ENCODE results near the gene FLNC. TPM values are rescaled to one million over a fixed set of nuclear protein-coding genes. Genes with fewer than 3 reads are reported as not detected.

Gene FLNC
- total RNA-seq, 2 experiments from 2014 or later, result not detected

GRCh38 chr7:128792471-128793180, 37.6 kb upstream of the FLNC start:
- Mint-ChIP-seq H3K4me1 (peaks cover 7% of the 10 kb centered on the region), H3K9me3 (no peaks in the 10 kb centered on the region), H3K4me3 (peak overlapping the region; percentile 34), H3K27me3 (peaks cover 27% of the 10 kb centered on the region), H3K36me3 (no peaks in the 10 kb centered on the region), H3K27ac (no peak overlapping the region)
- no peak for DNase-seq
- ATAC-seq (ENCODE audit: low read depth), result no peak
- POLR2A ChIA-PET, result interaction anchor here (0.9 kb wide), 1 partner anchor 53 kb away, joined by 4 read pairs; the partner anchor contains the start of gene CALU

- POLR2A ChIA-PET, result no interaction called here
- no peaks in the 10 kb centered on the region for H3K9me3 Mint-ChIP-seq
- H3K27me3 Mint-ChIP-seq, result peaks cover 23% of the 10 kb centered on the region
- H3K36me3 Mint-ChIP-seq, result no peaks in the 10 kb centered on the region
- ATAC-seq (ENCODE audit: low read depth), result no peak
- H3K4me1 Mint-ChIP-seq, result peaks cover 7% of the 10 kb centered on the region
- DNase-seq, result no peak
- H3K27ac Mint-ChIP-seq, result no peak overlapping the region
- no peak overlapping the region for H3K4me3 Mint-ChIP-seq
Measured at GRCh38 chr7:128793181-128793547, 37.0 kb upstream of the FLNC start.

DNA sequence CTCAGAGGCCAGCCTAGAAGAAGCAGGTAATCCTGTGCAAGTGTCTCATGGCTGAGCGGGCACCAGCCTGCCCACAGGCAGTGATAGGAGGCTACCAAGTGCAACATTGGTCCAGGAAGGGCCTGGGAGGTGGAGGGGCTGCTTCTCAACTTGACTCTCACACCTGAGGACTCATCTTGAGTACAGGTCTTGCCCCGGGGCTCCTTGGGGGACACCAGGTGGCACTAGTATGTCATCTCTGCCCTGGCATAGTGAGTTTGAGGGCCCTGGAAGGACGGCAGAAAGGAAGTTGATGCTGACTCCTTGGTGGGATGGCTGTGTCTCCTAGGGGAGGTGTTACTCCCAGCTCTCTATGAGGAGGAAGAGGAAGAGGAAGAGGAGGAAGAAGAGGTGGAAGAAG, 36.2 kb upstream of the FLNC start:
- Mint-ChIP-seq H3K9me3 (no peaks in the 10 kb centered on the region), H3K4me3 (no peak overlapping the region), H3K27ac (no peak overlapping the region)

DNA sequence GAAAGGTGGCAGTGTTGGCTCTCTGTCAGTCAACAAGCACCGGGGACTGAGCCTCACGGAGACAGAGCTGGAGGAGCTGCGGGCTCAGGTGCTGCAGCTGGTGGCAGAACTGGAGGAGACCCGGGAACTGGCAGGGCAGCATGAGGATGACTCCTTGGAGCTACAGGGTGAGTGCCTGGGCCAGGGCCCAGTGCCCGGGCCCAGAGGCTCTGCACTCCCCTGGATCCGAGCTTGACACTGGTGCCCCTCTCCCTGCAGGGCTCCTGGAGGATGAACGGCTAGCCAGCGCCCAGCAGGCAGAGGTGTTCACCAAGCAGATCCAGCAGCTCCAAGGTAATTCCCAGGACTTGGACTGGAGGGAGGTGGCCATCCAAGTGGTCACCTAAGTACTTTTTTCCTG, 35.8 kb upstream of the FLNC start:
- no peak for DNase-seq
- Mint-ChIP-seq H3K4me3 (no peak overlapping the region), H3K27me3 (peaks cover 11% of the 10 kb centered on the region), H3K9me3 (no peaks in the 10 kb centered on the region), H3K36me3 (no peaks in the 10 kb centered on the region), H3K27ac (no peak overlapping the region), H3K4me1 (peaks cover 7% of the 10 kb centered on the region)
- POLR2A ChIA-PET, result no interaction called here
- ATAC-seq (ENCODE audit: low read depth), result no peak

More for the DNA sequence above, 36.2 kb upstream of the FLNC start:
- DNase-seq, result peak; percentile 46
- ATAC-seq (ENCODE audit: low read depth), result no peak
- no peaks in the 10 kb centered on the region for H3K36me3 Mint-ChIP-seq
- peaks cover 7% of the 10 kb centered on the region for H3K4me1 Mint-ChIP-seq
- peaks cover 15% of the 10 kb centered on the region for H3K27me3 Mint-ChIP-seq
- POLR2A ChIA-PET, result no interaction called here

DNA sequence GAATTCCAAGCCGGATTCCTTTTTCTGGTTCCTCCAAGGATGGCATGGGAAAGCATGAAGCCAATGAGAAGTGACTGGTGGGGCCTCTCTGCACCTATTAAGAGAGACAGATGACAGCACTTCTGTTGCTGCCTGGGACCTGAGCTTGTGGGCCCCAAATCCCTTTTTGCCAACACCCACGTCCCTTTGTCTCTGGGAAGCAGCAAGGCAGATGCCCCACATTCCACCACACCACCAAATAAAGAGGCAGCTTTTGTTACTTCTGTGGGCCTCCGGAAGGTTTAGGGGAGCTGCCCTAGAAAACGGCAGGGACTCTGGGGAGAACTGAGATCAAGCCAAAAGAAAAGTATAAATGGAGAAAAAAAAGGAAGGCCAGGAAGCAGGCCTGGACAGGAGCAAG, 35.1 kb upstream of the FLNC start:
- Mint-ChIP-seq H3K4me1 (peaks cover 7% of the 10 kb centered on the region), H3K36me3 (no peaks in the 10 kb centered on the region), H3K4me3 (no peak overlapping the region), H3K27me3 (peaks cover 5% of the 10 kb centered on the region), H3K27ac (no peak overlapping the region), H3K9me3 (no peaks in the 10 kb centered on the region)
- no peak for DNase-seq
- POLR2A ChIA-PET, result no interaction called here
- no peak for ATAC-seq (ENCODE audit: low read depth)

DNA sequence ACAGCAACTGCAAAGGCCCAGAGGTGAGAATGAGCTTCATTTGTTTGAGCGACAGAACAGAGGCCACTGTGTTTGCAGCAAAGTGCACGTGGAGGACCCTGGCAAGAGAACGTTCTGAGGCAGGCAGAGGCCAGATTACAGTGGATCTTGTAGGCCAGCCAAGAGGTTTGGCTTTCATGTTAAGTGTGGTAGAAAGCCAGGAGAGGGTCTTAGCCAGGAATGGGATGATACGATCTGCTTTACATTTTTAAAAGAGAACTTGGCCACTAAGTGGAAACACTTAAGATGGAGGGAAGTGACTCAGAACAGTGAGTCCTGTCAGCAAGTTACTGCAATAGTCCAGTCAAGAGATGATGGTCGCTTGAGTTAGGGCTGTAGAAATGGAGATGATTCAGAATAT, 33.9 kb upstream of the FLNC start:
- Mint-ChIP-seq H3K36me3 (no peaks in the 10 kb centered on the region), H3K9me3 (no peaks in the 10 kb centered on the region), H3K4me3 (no peak overlapping the region), H3K4me1 (peaks cover 7% of the 10 kb centered on the region), H3K27me3 (no peaks in the 10 kb centered on the region), H3K27ac (no peak overlapping the region)
- POLR2A ChIA-PET, result no interaction called here
- no peak for ATAC-seq (ENCODE audit: low read depth)
- DNase-seq, result no peak

GRCh38 chr7:128799451-128799850, 30.8 kb upstream of the FLNC start:
- POLR2A ChIA-PET, result no interaction called here
- Mint-ChIP-seq H3K4me3 (no peak overlapping the region), H3K4me1 (no peaks in the 10 kb centered on the region), H3K36me3 (no peaks in the 10 kb centered on the region), H3K27ac (no peak overlapping the region), H3K9me3 (no peaks in the 10 kb centered on the region), H3K27me3 (no peaks in the 10 kb centered on the region)
- ATAC-seq (ENCODE audit: low read depth), result no peak
- no peak for DNase-seq

- Mint-ChIP-seq H3K36me3 (no peaks in the 10 kb centered on the region), H3K27me3 (no peaks in the 10 kb centered on the region), H3K27ac (no peak overlapping the region), H3K9me3 (no peaks in the 10 kb centered on the region), H3K4me3 (no peak overlapping the region), H3K4me1 (no peaks in the 10 kb centered on the region)
- POLR2A ChIA-PET, result no interaction called here
- no peak for DNase-seq
- ATAC-seq (ENCODE audit: low read depth), result no peak
Measured at GRCh38 chr7:128800567-128800966, 29.6 kb upstream of the FLNC start.

DNA sequence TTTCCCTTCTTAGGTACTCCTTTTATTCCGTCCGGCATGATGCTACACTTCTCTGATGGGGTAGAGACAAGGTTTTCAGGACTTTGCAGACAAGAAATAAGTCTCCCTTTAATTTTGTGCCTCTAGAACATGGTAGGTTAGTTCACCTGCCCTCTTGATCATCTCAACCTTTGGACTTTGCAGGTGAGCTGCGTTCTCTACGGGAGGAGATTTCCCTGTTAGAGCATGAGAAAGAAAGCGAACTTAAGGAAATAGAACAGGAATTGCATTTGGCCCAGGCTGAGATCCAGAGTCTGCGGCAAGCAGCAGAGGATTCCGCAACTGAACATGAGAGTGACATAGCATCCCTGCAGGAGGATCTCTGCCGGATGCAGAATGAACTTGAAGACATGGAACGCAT, 29.2 kb upstream of the FLNC start:
- no peaks in the 10 kb centered on the region for H3K9me3 Mint-ChIP-seq
- DNase-seq, result no peak
- H3K4me3 Mint-ChIP-seq, result no peak overlapping the region
- ATAC-seq (ENCODE audit: low read depth), result no peak
- H3K27ac Mint-ChIP-seq, result no peak overlapping the region
- H3K27me3 Mint-ChIP-seq, result no peaks in the 10 kb centered on the region
- no peaks in the 10 kb centered on the region for H3K36me3 Mint-ChIP-seq
- POLR2A ChIA-PET, result no interaction called here
- H3K4me1 Mint-ChIP-seq, result no peaks in the 10 kb centered on the region

- Mint-ChIP-seq H3K36me3 (no peaks in the 10 kb centered on the region), H3K27ac (no peak overlapping the region), H3K4me3 (no peak overlapping the region), H3K9me3 (no peaks in the 10 kb centered on the region), H3K27me3 (no peaks in the 10 kb centered on the region), H3K4me1 (no peaks in the 10 kb centered on the region)
- DNase-seq, result no peak
- POLR2A ChIA-PET, result no interaction called here
- no peak for ATAC-seq (ENCODE audit: low read depth)
Measured at GRCh38 chr7:128801667-128802418, 28.4 kb upstream of the FLNC start.

- no peak overlapping the region for H3K27ac Mint-ChIP-seq
- no peaks in the 10 kb centered on the region for H3K9me3 Mint-ChIP-seq
- no peaks in the 10 kb centered on the region for H3K4me1 Mint-ChIP-seq
- DNase-seq (no peak), ATAC-seq (ENCODE audit: low read depth) (no peak)
- POLR2A ChIA-PET, result no interaction called here
- H3K36me3 Mint-ChIP-seq, result no peaks in the 10 kb centered on the region
- H3K27me3 Mint-ChIP-seq, result no peaks in the 10 kb centered on the region
- H3K4me3 Mint-ChIP-seq, result no peak overlapping the region
Measured at GRCh38 chr7:128804484-128804883, 25.7 kb upstream of the FLNC start.

DNA sequence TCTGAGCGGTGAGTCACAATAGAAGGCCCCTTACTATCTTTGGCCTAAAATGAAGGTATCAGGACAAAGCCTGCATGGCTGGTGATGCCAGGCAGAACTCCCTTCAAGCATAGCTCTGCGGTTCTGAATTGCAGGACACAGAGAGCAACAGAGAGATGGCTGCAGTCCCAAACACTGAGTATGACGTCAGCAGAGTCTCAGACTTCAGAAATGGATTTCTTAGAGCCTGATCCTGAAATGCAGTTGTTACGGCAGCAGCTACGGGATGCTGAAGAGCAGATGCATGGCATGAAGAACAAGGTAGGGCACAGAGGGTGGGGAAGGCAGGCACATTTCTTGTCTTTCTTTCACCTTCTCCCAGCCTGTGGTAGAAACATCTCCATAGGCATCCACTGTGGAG, 25.0 kb upstream of the FLNC start:
- H3K4me1 Mint-ChIP-seq, result no peaks in the 10 kb centered on the region
- no peaks in the 10 kb centered on the region for H3K27me3 Mint-ChIP-seq
- no peak for ATAC-seq (ENCODE audit: low read depth)
- no peaks in the 10 kb centered on the region for H3K36me3 Mint-ChIP-seq
- H3K4me3 Mint-ChIP-seq, result no peak overlapping the region
- DNase-seq, result no peak
- no peak overlapping the region for H3K27ac Mint-ChIP-seq
- POLR2A ChIA-PET, result no interaction called here
- no peaks in the 10 kb centered on the region for H3K9me3 Mint-ChIP-seq

DNA sequence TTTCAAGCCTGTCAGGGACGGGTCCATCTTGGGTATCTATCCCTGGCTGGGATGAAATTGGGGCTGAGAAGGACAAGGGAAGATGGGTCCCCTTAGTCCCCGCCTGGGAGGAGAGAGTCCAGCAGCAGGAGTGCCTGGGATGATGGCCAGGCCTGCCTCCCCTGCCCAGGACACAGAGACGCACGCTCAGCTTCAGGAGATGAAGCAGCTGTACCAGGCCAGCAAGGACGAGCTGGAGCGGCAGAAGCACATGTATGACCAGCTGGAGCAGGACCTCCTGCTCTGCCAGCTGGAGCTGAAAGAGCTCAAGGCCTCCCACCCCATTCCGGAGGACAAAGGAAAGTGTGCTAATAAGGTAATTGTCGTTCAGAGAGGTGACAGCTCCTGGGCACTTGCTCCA, 23.0 kb upstream of the FLNC start:
- no peaks in the 10 kb centered on the region for H3K36me3 Mint-ChIP-seq
- no peak overlapping the region for H3K27ac Mint-ChIP-seq
- no peaks in the 10 kb centered on the region for H3K9me3 Mint-ChIP-seq

GRCh38 chr7:128809363-128809762, 20.8 kb upstream of the FLNC start:
- no peak for ATAC-seq (ENCODE audit: low read depth)
- Mint-ChIP-seq H3K4me3 (no peak overlapping the region), H3K9me3 (no peaks in the 10 kb centered on the region), H3K36me3 (no peaks in the 10 kb centered on the region), H3K27me3 (no peaks in the 10 kb centered on the region), H3K4me1 (no peaks in the 10 kb centered on the region), H3K27ac (no peak overlapping the region)
- DNase-seq, result no peak
- POLR2A ChIA-PET, result no interaction called here

More for the DNA sequence above, 23.0 kb upstream of the FLNC start:
- POLR2A ChIA-PET, result no interaction called here
- Mint-ChIP-seq H3K4me3 (no peak overlapping the region), H3K27me3 (no peaks in the 10 kb centered on the region), H3K4me1 (no peaks in the 10 kb centered on the region)
- ATAC-seq (ENCODE audit: low read depth) (no peak), DNase-seq (no peak)
